Activated CD4-positive, alpha-beta T cell treated with anti-CD3 and anti-CD28 coated beads for 36 hours (primary cell): Measurements from ENCODE around the gene ITGA1. TPM values are rescaled to one million over a fixed set of nuclear protein-coding genes. Genes with fewer than 3 reads are reported as not detected.
"Not testable (repeated sequence)": the region's sequence is repeated elsewhere in the genome, so short reads cannot be mapped to it uniquely, and the experiment has no call there.

Experiments used
- ATAC-seq: fragments of 200-7000 bp; cut with Tn5 transposase; one replicate; pipeline ENCODE4 v1.10.0; 2021; ENCODE audit warnings: mild to moderate bottlenecking, moderate library complexity
- CTCF ChIA-PET: fragments of 350-600 bp; sonication (Branson Sonifier 250); formaldehyde crosslinking; loops from one replicate; lab custom pipeline; 2021; ENCODE audit warnings: antibody characterized with exemption; lab: Charles Lee
- POLR2A ChIA-PET: fragments of 350-600 bp; sonication (Branson Sonifier 250); formaldehyde crosslinking; loops from one replicate; lab custom pipeline; 2021; ENCODE audit warnings: antibody characterized with exemption, inconsistent platforms; lab: Charles Lee
- DNase-seq: peaks from one replicate; pipeline ENCODE4 v3.0.0-alpha.2; 2020
- H3K27ac Mint-ChIP-seq: one replicate; pipeline ENCODE4 v1.8.0; 2021; ENCODE audit warnings: mixed read lengths
- H3K27me3 Mint-ChIP-seq: one replicate; pipeline ENCODE4 v1.8.0; 2021; ENCODE audit warnings: mixed read lengths
- H3K36me3 Mint-ChIP-seq: one replicate; pipeline ENCODE4 v1.8.0; 2021; ENCODE audit warnings: low read depth, mixed read lengths
- H3K4me1 Mint-ChIP-seq: one replicate; pipeline ENCODE4 v1.8.0; 2021; ENCODE audit warnings: mixed read lengths
- H3K4me3 Mint-ChIP-seq: one replicate; pipeline ENCODE4 v1.8.0; 2021; ENCODE audit warnings: mild to moderate bottlenecking, moderate library complexity, mixed read lengths
- H3K9me3 Mint-ChIP-seq: one replicate; pipeline ENCODE4 v1.8.0; 2021; ENCODE audit warnings: low read depth, mixed read lengths
- intact Hi-C, 2 experiments: fragments of 100-400 bp; cut with DNase I in 1 of 2; cut with micrococcal nuclease in 1 of 2; formaldehyde crosslinking; loops; one replicate each; pipeline versions ENCODE4 v1.14.2 to v1.15.1; 2022 to 2024; cut with DNase I, micrococcal nuclease
- total RNA-seq, 2 experiments: library from RNA; stranded (reverse); gene quantifications; one replicate each; pipeline ENCODE4 v1.2.3, GENCODE V29; 2021

Gene ITGA1
- total RNA-seq, 2 experiments from 2014 or later, result 1.9 to 3.9 TPM

DNA sequence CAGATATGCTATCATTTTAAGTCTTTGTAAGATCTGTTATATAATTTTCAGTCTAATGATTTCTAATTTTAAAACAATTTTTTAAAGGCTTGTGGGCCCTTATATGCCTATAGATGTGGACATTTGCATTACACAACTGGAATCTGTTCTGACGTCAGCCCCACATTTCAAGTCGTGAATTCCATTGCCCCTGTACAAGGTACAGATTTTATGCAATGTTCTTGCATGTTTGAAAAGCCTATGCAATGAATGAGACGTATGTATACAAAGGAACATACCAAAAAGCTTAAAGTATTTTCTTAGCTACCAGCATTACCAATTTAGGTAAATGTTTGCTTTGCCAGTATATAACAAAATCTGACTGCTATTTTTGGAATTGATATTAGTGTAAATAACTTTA lies 77.2 kb downstream of the ITGA1 start:
- Mint-ChIP-seq H3K27me3 (no peaks in the 10 kb centered on the region), H3K27ac (no peak overlapping the region), H3K36me3 (no peaks in the 10 kb centered on the region), H3K4me3 (no peak overlapping the region), H3K9me3 (no peaks in the 10 kb centered on the region), H3K4me1 (no peaks in the 10 kb centered on the region)
- ChIA-PET CTCF (interaction anchor here (1.1 kb wide), 1 partner anchor 171 kb away, joined by 3 read pairs; no protein-coding TSS in a partner anchor), POLR2A (interaction anchor here (0.6 kb wide), 1 partner anchor 201 kb away, joined by 3 read pairs; no protein-coding TSS in a partner anchor)
- intact Hi-C loops, result no loop called here
- no peak for DNase-seq
- no peak for ATAC-seq

DNA sequence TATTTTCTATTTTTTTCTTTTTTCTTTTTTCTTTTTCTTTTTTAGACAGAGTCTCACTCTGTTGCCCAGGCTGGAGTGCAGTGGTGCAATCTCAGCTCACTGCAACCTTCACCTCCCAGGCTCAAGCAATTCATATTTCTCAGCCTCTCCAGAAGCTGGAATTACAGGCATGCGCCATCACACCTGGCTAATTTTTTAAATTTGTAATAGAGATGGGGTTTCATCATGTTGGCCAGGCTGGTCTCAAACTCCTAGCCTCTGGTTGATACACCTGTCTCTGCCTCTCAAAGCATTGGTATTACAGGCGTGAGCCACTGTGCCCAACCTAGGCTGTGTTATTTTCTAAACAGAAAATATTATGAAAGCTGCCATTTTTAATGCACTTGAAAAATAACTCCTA lies 78.3 kb downstream of the ITGA1 start:
- POLR2A ChIA-PET, ATAC-seq, CTCF ChIA-PET, H3K4me3 Mint-ChIP-seq, H3K27ac Mint-ChIP-seq, intact Hi-C loops, H3K9me3 Mint-ChIP-seq, H3K4me1 Mint-ChIP-seq, DNase-seq, H3K27me3 Mint-ChIP-seq, H3K36me3 Mint-ChIP-seq: not testable (repeated sequence)

DNA sequence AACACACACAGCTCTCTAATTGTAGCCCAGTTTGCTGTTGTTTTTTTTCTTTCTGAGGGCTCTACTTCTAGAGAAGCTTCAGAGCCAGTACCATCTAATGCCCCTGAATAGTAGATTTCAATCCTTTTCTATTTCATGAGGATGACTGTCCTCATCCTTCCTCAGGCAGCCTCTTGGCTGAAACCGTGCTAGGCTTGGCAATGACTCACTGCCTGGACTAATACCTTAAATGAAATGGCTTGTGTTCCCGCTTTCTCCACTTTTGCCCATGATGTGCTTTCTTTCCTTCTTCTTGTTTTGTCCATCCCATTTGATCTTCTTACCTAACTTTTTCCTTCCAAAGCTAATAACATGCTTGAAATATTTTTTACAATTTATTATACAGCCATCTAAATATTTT lies 80.1 kb downstream of the ITGA1 start:
- no peak overlapping the region for H3K4me3 Mint-ChIP-seq
- H3K27me3 Mint-ChIP-seq, result peaks cover 3% of the 10 kb centered on the region
- DNase-seq (no peak), ATAC-seq (no peak)
- no peak overlapping the region for H3K27ac Mint-ChIP-seq
- no peaks in the 10 kb centered on the region for H3K4me1 Mint-ChIP-seq
- CTCF ChIA-PET, result interaction anchor here (0.7 to 1.4 kb wide), 4 partner anchors 9 to 55 kb away, joined by 3 to 6 read pairs (median 4); no protein-coding TSS in a partner anchor
- intact Hi-C loops, result no loop called here
- POLR2A ChIA-PET, result no interaction called here
- no peaks in the 10 kb centered on the region for H3K9me3 Mint-ChIP-seq
- no peaks in the 10 kb centered on the region for H3K36me3 Mint-ChIP-seq

- Mint-ChIP-seq H3K36me3 (no peaks in the 10 kb centered on the region), H3K27ac (no peak overlapping the region), H3K4me3 (no peak overlapping the region), H3K27me3 (peaks cover 7% of the 10 kb centered on the region), H3K9me3 (no peaks in the 10 kb centered on the region), H3K4me1 (no peaks in the 10 kb centered on the region)
- DNase-seq, result no peak
- CTCF ChIA-PET, result interaction anchor here (0.5 to 1.4 kb wide), 4 partner anchors 9 to 1905 kb away, joined by 3 to 6 read pairs (median 4); no protein-coding TSS in a partner anchor
- ATAC-seq, result no peak
- intact Hi-C loops, result no loop called here
- POLR2A ChIA-PET, result no interaction called here
Observed at GRCh38 chr5:52868417-52868816, 80.7 kb downstream of the ITGA1 start.

- no peak overlapping the region for H3K27ac Mint-ChIP-seq
- intact Hi-C loops, result no loop called here
- no peaks in the 10 kb centered on the region for H3K4me1 Mint-ChIP-seq
- ChIA-PET POLR2A (no interaction called here), CTCF (no interaction called here)
- DNase-seq (no peak), ATAC-seq (no peak)
- no peaks in the 10 kb centered on the region for H3K36me3 Mint-ChIP-seq
- no peaks in the 10 kb centered on the region for H3K9me3 Mint-ChIP-seq
- H3K4me3 Mint-ChIP-seq, result no peak overlapping the region
- H3K27me3 Mint-ChIP-seq, result peaks cover 7% of the 10 kb centered on the region
Observed at GRCh38 chr5:52869391-52869790, 81.7 kb downstream of the ITGA1 start.

DNA sequence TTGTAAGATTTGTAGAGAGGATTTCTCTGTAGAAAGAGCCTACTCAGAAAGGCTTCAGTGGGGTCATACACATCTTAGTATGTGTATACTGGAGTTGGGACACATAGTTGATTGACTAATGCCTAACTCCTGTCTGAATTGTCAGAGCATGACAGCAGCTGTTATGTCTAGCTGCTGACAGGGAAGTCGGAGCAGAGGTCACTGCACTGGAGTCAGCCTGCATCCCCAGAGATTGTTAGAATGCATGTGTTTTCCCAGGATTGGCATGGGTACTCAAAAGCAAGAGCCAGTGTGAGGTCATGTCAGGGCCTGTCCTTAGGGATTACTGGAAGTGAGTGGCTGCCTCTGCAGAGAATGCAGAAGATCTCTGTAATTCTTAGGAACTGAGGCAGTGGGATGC lies 82.7 kb downstream of the ITGA1 start:
- Mint-ChIP-seq H3K9me3 (no peaks in the 10 kb centered on the region), H3K27me3 (peaks cover 7% of the 10 kb centered on the region), H3K4me3 (no peak overlapping the region), H3K36me3 (no peaks in the 10 kb centered on the region), H3K27ac (no peak overlapping the region), H3K4me1 (no peaks in the 10 kb centered on the region)
- ATAC-seq (no peak), DNase-seq (no peak)
- POLR2A ChIA-PET, result no interaction called here
- intact Hi-C loops, result no loop called here
- CTCF ChIA-PET, result no interaction called here

DNA sequence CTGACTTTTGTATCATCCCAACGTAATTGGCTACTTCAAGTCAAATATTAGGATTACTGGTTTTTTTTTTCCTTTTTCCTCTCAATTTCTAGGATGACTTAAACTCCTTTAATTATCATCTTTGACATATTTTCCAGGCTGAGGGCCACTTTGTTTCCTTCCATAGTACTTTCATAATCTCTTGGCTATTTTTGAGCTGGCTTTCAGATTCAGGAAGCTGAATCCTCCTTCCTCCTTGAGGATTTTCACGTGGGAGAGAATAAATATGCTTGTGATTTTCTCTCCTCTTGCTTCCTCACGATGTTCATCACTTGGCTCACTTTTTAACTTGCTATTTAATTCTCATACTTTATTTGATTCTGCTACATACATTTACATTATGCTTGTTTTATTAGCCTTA lies 88.1 kb downstream of the ITGA1 start:
- Mint-ChIP-seq H3K4me1 (no peaks in the 10 kb centered on the region), H3K4me3 (no peak overlapping the region), H3K36me3 (no peaks in the 10 kb centered on the region), H3K9me3 (no peaks in the 10 kb centered on the region), H3K27ac (no peak overlapping the region), H3K27me3 (peaks cover 17% of the 10 kb centered on the region)
- POLR2A ChIA-PET, result no interaction called here
- CTCF ChIA-PET, result interaction anchor here (1.2 to 1.7 kb wide), 2 partner anchors 39 to 253 kb away, joined by 4 to 5 read pairs; no protein-coding TSS in a partner anchor
- intact Hi-C loops, result no loop called here
- DNase-seq (no peak), ATAC-seq (no peak)

- Mint-ChIP-seq H3K9me3 (no peaks in the 10 kb centered on the region), H3K4me3 (no peak overlapping the region), H3K27ac (no peak overlapping the region), H3K4me1 (no peaks in the 10 kb centered on the region), H3K27me3 (peaks cover 17% of the 10 kb centered on the region), H3K36me3 (no peaks in the 10 kb centered on the region)
- CTCF ChIA-PET, result interaction anchor here (1.0 to 1.7 kb wide), 3 partner anchors 39 to 252 kb away, joined by 3 to 5 read pairs (median 4); no protein-coding TSS in a partner anchor
- intact Hi-C loops, result no loop called here
- DNase-seq (no peak), ATAC-seq (no peak)
- POLR2A ChIA-PET, result no interaction called here
Observed at GRCh38 chr5:52876456-52876855, 88.7 kb downstream of the ITGA1 start.

DNA sequence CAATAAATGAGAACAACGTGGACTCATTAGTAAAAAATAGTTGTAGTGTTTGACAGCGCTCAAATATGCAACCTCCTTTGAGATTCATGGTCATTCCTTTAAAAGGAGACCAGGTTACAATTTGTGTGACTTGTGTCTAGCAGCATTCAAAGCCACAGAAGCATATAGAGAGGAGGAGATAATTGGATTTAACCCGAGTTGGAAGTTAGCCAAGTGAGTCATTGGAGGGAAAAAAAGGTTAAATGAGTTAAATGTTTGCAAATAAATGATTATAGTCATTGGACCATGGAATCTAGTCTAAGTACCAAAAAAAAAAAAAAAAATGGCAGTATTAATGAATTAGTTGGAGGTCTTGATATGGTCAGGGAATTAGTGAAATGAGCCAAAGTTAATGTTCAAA lies 90.9 kb downstream of the ITGA1 start:
- POLR2A ChIA-PET, result no interaction called here
- ATAC-seq (no peak), DNase-seq (no peak)
- Mint-ChIP-seq H3K27me3 (peaks cover 10% of the 10 kb centered on the region), H3K36me3 (no peaks in the 10 kb centered on the region), H3K9me3 (no peaks in the 10 kb centered on the region), H3K4me1 (no peaks in the 10 kb centered on the region), H3K4me3 (no peak overlapping the region), H3K27ac (no peak overlapping the region)
- CTCF ChIA-PET, result no interaction called here
- intact Hi-C loops, result no loop called here

- no peaks in the 10 kb centered on the region for H3K36me3 Mint-ChIP-seq
- peaks cover 10% of the 10 kb centered on the region for H3K27me3 Mint-ChIP-seq
- no peaks in the 10 kb centered on the region for H3K4me1 Mint-ChIP-seq
- no peaks in the 10 kb centered on the region for H3K9me3 Mint-ChIP-seq
- intact Hi-C loops, result no loop called here
- no peak for ATAC-seq
- POLR2A ChIA-PET, result no interaction called here
- CTCF ChIA-PET, result no interaction called here
- DNase-seq, result no peak
- H3K27ac Mint-ChIP-seq, result no peak overlapping the region
- H3K4me3 Mint-ChIP-seq, result no peak overlapping the region
Observed at GRCh38 chr5:52880541-52880940, 92.8 kb downstream of the ITGA1 start.

DNA sequence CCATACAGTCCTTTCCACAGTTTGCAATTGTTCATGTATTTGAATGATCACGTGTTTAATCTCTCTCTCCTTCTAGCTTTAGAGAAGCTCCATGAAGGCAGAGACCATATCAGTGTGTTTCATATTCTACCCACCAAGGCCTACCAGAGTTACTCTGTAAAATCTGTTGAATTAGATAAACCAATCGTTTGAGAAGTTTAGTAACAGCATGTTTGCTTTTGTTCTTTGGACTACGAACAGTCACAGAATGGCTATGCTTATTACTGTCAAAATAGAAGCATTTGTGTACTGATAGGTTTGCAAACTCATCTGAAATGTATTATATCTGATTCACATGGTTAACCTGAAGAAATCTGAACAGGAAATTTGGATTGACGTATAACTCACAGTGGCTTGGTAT lies 93.8 kb downstream of the ITGA1 start:
- no peaks in the 10 kb centered on the region for H3K9me3 Mint-ChIP-seq

DNA sequence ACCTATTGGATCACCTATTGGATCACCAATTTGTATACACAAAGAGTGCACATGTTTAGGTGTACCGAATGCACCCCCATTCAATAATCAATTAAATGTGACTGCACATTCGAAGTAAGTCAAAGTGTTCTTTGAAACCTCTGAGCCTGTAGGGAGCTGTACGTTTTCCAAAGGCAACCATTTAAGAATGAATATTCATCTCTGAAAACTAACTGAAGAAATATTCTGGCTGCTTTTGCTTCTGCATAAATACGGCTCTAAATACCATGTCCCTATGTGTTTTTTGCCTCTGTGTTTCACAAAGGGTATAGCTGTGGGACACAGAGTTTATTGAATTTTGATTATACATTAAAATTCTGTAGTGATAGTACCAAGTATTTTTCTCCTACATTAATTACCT lies 95.4 kb downstream of the ITGA1 start:
- Mint-ChIP-seq H3K27me3 (peaks cover 6% of the 10 kb centered on the region), H3K27ac (no peak overlapping the region), H3K4me1 (no peaks in the 10 kb centered on the region), H3K4me3 (no peak overlapping the region), H3K36me3 (peaks cover 2% of the 10 kb centered on the region), H3K9me3 (no peaks in the 10 kb centered on the region)
- DNase-seq, result no peak
- POLR2A ChIA-PET, result no interaction called here
- CTCF ChIA-PET, result no interaction called here
- intact Hi-C loops, result no loop called here
- ATAC-seq, result no peak

More for the DNA sequence above, 93.8 kb downstream of the ITGA1 start:
- ATAC-seq (no peak), DNase-seq (no peak)
- ChIA-PET CTCF (no interaction called here), POLR2A (no interaction called here)
- intact Hi-C loops, result no loop called here
- no peak overlapping the region for H3K4me3 Mint-ChIP-seq
- H3K27ac Mint-ChIP-seq, result no peak overlapping the region
- H3K4me1 Mint-ChIP-seq, result no peaks in the 10 kb centered on the region
- no peaks in the 10 kb centered on the region for H3K36me3 Mint-ChIP-seq
- peaks cover 9% of the 10 kb centered on the region for H3K27me3 Mint-ChIP-seq
